H1 (cell line): ENCODE data around the gene INPP5F. TPM values are rescaled to one million over a fixed set of nuclear protein-coding genes. Genes with fewer than 3 reads are reported as not detected.

Experiments used
- CTCF ChIA-PET: fragments of 300-600 bp; sonication (Branson Sonifier 250); formaldehyde crosslinking; loops from one replicate; lab custom pipeline; 2021; ENCODE audit not compliant: partially characterized antibody; lab: Charles Lee
- POLR2A ChIA-PET: fragments of 300-600 bp; sonication (Branson Sonifier 250); formaldehyde crosslinking; loops from one replicate; lab custom pipeline; 2021; ENCODE audit warnings: inconsistent platforms; ENCODE audit not compliant: partially characterized antibody; lab: Charles Lee
- DNase-seq, 2 experiments: peaks; one replicate each; pipeline versions ENCODE4 v3.0.0 to v3.0.0-alpha.2; 2010 to 2022; ENCODE audit warnings: low spot score in 2 of 2, low read depth in 1 of 2, mixed read lengths in 1 of 2
- FAIRE-seq: peaks from 2 replicates; lab custom pipeline; 2011; peaks lifted over from hg19 to GRCh38; lab: Jason Lieb, UNC
- H2AFZ ChIP-seq: 2 replicates; pipeline ENCODE4 v1.8.1; 2012; ENCODE audit warnings: low read length, inconsistent platforms
- H2AK5ac ChIP-seq: 2 replicates; pipeline ENCODE4 v1.6.1; 2013; ENCODE audit warnings: low read depth, low read length
- H2BK120ac ChIP-seq: replicated peaks from 2 replicates; pipeline ENCODE3; 2013; ENCODE audit warnings: low read depth, low read length, inconsistent platforms
- H2BK12ac ChIP-seq: 2 replicates; pipeline ENCODE4 v1.6.1; 2013; ENCODE audit warnings: low read depth, low read length
- H2BK15ac ChIP-seq: 2 replicates; pipeline ENCODE4 v1.6.1; 2013; ENCODE audit warnings: low read length
- H2BK20ac ChIP-seq: 2 replicates; pipeline ENCODE4 v1.6.1; 2013; ENCODE audit warnings: low read length
- H2BK5ac ChIP-seq: 2 replicates; pipeline ENCODE4 v1.6.1; 2013; ENCODE audit warnings: low read depth, low read length
- H3K14ac ChIP-seq: 2 replicates; pipeline ENCODE4 v1.6.1; 2013; ENCODE audit warnings: inconsistent platforms; ENCODE audit not compliant: insufficient read length
- H3K18ac ChIP-seq: 2 replicates; pipeline ENCODE4 v1.6.1; 2013; ENCODE audit warnings: low read length; ENCODE audit errors: extremely low read depth
- H3K23ac ChIP-seq: 2 replicates; pipeline ENCODE4 v1.6.1; 2013; ENCODE audit warnings: inconsistent platforms; ENCODE audit not compliant: insufficient read length
- H3K23me2 ChIP-seq: 2 replicates; pipeline ENCODE4 v1.6.1; 2013; ENCODE audit warnings: low read depth, low read length
- H3K27ac ChIP-seq: 2 replicates; pipeline ENCODE4 v1.6.1; 2011; ENCODE audit warnings: low read depth, low read length, inconsistent platforms
- H3K27me3 ChIP-seq, 4 experiments: replicated peaks in 1 of 4; 1 replicate in 1 of 4; 2 replicates in 3 of 4; pipeline versions ENCODE4 v1.6.1 to v1.8.1; 2011 to 2013; ENCODE audit warnings: low read length in 3 of 4, mild to moderate bottlenecking in 3 of 4, inconsistent platforms in 2 of 4, mixed read lengths in 2 of 4, moderate library complexity in 1 of 4; ENCODE audit not compliant: control insufficient read depth in 3 of 4, insufficient read depth in 3 of 4; ENCODE audit errors: extremely low read depth in 1 of 4
- H3K36me3 ChIP-seq, 4 experiments: 2 replicates each; pipeline versions ENCODE4 v1.6.1 to v1.8.1; 2011 to 2013; ENCODE audit warnings: mild to moderate bottlenecking in 4 of 4, low read length in 3 of 4, moderate library complexity in 2 of 4, control low read depth in 1 of 4, inconsistent platforms in 1 of 4; ENCODE audit not compliant: insufficient read depth in 4 of 4, control insufficient read depth in 2 of 4
- H3K4ac ChIP-seq: replicated peaks from 2 replicates; pipeline ENCODE3; 2013; ENCODE audit warnings: low read length, low read depth, mixed read lengths, inconsistent platforms; ENCODE audit not compliant: insufficient read length
- H3K4me1 ChIP-seq, 4 experiments: replicated peaks in 1 of 4; 1 replicate in 1 of 4; 2 replicates in 3 of 4; pipeline versions ENCODE4 v1.6.1 to v1.8.1; 2011 to 2013; ENCODE audit warnings: low read length in 3 of 4, inconsistent platforms in 2 of 4, mixed read lengths in 1 of 4; ENCODE audit not compliant: insufficient read depth in 4 of 4, control insufficient read depth in 3 of 4
- H3K4me2 ChIP-seq, 2 experiments: 2 replicates each; pipeline versions ENCODE4 v1.6.1 to v1.8.1; 2011 to 2013; ENCODE audit warnings: low read depth in 2 of 2, low read length in 2 of 2, control low read depth in 1 of 2, inconsistent platforms in 1 of 2, mild to moderate bottlenecking in 1 of 2; ENCODE audit not compliant: insufficient read depth in 1 of 2
- H3K4me3 ChIP-seq, 4 experiments: fragments of 200-600, 300-600 bp in 1 of 4; sonication (generic), shearing (Covaris generic), sonication (Bioruptor Twin) in 1 of 4; 2 replicates each; pipeline versions ENCODE4 v1.5.1 to v1.8.1; 2011 to 2016; ENCODE audit warnings: low read length in 4 of 4, low read depth in 3 of 4, control low read depth in 2 of 4, inconsistent platforms in 2 of 4, mild to moderate bottlenecking in 2 of 4, mixed read lengths in 1 of 4, moderate library complexity in 1 of 4; ENCODE audit not compliant: insufficient read depth in 2 of 4; ENCODE audit errors: extremely low read depth in 1 of 4
- H3K56ac ChIP-seq: replicated peaks from 2 replicates; pipeline ENCODE3; 2013; ENCODE audit warnings: low read depth, mild to moderate bottlenecking, mixed read lengths, low read length, inconsistent platforms; ENCODE audit not compliant: insufficient read length
- H3K79me1 ChIP-seq: 2 replicates; pipeline ENCODE4 v1.6.1; 2013; ENCODE audit warnings: low read depth, low read length, control low read depth
- H3K79me2 ChIP-seq, 2 experiments: 2 replicates each; pipeline versions ENCODE4 v1.6.1 to v1.8.1; 2012 to 2013; ENCODE audit warnings: low read length in 2 of 2, mild to moderate bottlenecking in 2 of 2, inconsistent platforms in 1 of 2; ENCODE audit not compliant: insufficient read depth in 2 of 2, control insufficient read depth in 1 of 2
- H3K9ac ChIP-seq, 4 experiments: replicated peaks in 1 of 4; 1 replicate in 1 of 4; 2 replicates in 3 of 4; pipeline versions ENCODE4 v1.6.1 to v1.8.1; 2011 to 2013; ENCODE audit warnings: low read depth in 3 of 4, low read length in 3 of 4, control low read depth in 2 of 4, mild to moderate bottlenecking in 2 of 4, moderate library complexity in 2 of 4, inconsistent platforms in 1 of 4; ENCODE audit errors: extremely low read depth in 1 of 4
- H3K9me3 ChIP-seq, 2 experiments: 2 replicates each; pipeline versions ENCODE4 v1.6.1 to v1.8.1; 2012 to 2013; ENCODE audit warnings: mild to moderate bottlenecking in 2 of 2, moderate library complexity in 2 of 2, control low read depth in 1 of 2, inconsistent platforms in 1 of 2, low read depth in 1 of 2, low read length in 1 of 2, mixed read lengths in 1 of 2; ENCODE audit not compliant: insufficient read depth in 2 of 2
- H4K20me1 ChIP-seq, 2 experiments: replicated peaks in 1 of 2; 2 replicates each; pipeline versions ENCODE3 to v1.8.1; 2011 to 2013; ENCODE audit warnings: inconsistent platforms in 2 of 2, low read length in 2 of 2, mild to moderate bottlenecking in 1 of 2; ENCODE audit not compliant: insufficient read depth in 2 of 2, control insufficient read depth in 1 of 2
- H4K5ac ChIP-seq: 2 replicates; pipeline ENCODE4 v1.6.1; 2013; ENCODE audit warnings: low read length, low read depth, mixed read lengths, inconsistent platforms; ENCODE audit not compliant: insufficient read length
- H4K8ac ChIP-seq: 2 replicates; pipeline ENCODE4 v1.8.0; 2013; ENCODE audit warnings: mild to moderate bottlenecking, moderate library complexity, low read length, inconsistent platforms; ENCODE audit not compliant: insufficient read depth; ENCODE audit errors: extremely low read depth
- H4K91ac ChIP-seq: replicated peaks from 2 replicates; pipeline ENCODE3; 2013; ENCODE audit warnings: low read length, mixed read lengths, inconsistent platforms; ENCODE audit not compliant: insufficient read length
- HDAC2 ChIP-seq, 2 experiments: fragments of 300-600 bp in 1 of 2; sonication (generic) in 1 of 2; IDR thresholded peaks; 2 replicates each; pipeline ENCODE4 v1.6.1; 2011 to 2012; ENCODE audit warnings: low read depth in 2 of 2, low read length in 2 of 2, mild to moderate bottlenecking in 2 of 2, moderate library complexity in 2 of 2, borderline replicate concordance in 1 of 2, inconsistent platforms in 1 of 2
- KDM4A ChIP-seq: IDR thresholded peaks from one replicate; pipeline ENCODE4 v1.7.1; 2012; ENCODE audit warnings: low read depth, mild to moderate bottlenecking, moderate library complexity, low read length, inconsistent platforms; ENCODE audit not compliant: severe bottlenecking
- KDM5A ChIP-seq: fragments of 200-600 bp; IDR thresholded peaks from 2 replicates; pipeline ENCODE4 v1.7.1; 2012; ENCODE audit warnings: mild to moderate bottlenecking, low read length, inconsistent platforms, mixed read lengths
- MAX ChIP-seq: IDR thresholded peaks from 2 replicates; pipeline ENCODE4 v1.6.1; 2012; ENCODE audit warnings: inconsistent platforms
- NANOG ChIP-seq: IDR thresholded peaks from 2 replicates; pipeline ENCODE4 v1.6.1; 2011; ENCODE audit warnings: low read length, low read depth, mild to moderate bottlenecking, inconsistent platforms; ENCODE audit not compliant: insufficient read depth, poor library complexity, severe bottlenecking
- SP4 ChIP-seq: IDR thresholded peaks from 2 replicates; pipeline ENCODE4 v1.6.1; 2012; ENCODE audit warnings: low read length, inconsistent platforms
- SUZ12 ChIP-seq: fragments of 200-600 bp; sonication (generic); IDR thresholded peaks from 2 replicates; pipeline ENCODE4 v1.6.1; 2012; ENCODE audit warnings: mild to moderate bottlenecking, inconsistent platforms, low read length, moderate library complexity, mixed read lengths
- TAF1 ChIP-seq: IDR thresholded peaks from 2 replicates; pipeline ENCODE4 v1.6.1; 2011; ENCODE audit warnings: mild to moderate bottlenecking, low read depth, low read length
- WGBS, 2 experiments: shearing (Covaris generic) in 1 of 2; methylation state at CpG; one replicate each; pipeline versions ENCODE4 v1.1.6 to v1.1.7; 2013 to 2015; ENCODE audit warnings: low lambda C conversion rate in 2 of 2, mixed read lengths in 2 of 2, inconsistent platforms in 1 of 2, low coverage in 1 of 2, missing lambda C conversion rate in 1 of 2; ENCODE audit not compliant: insufficient replicate concordance in 2 of 2, insufficient coverage in 1 of 2, insufficient read length in 1 of 2; ENCODE audit errors: extremely low coverage in 1 of 2, missing lambda C conversion rate in 1 of 2; 5-methylcytosine and 5-hydroxymethylcytosine counted together
- polyA plus RNA-seq, 7 experiments: library from polyadenylated mRNA; depleted of rRNA in 3 of 7; stranded (reverse) in 5 of 7; unstranded in 2 of 7; fragments of >200 nt in 5 of 7; fragments of 200-250 nt in 2 of 7; gene quantifications; 1 replicate in 5 of 7; 2 replicates in 1 of 7; 4 replicates in 1 of 7; pipeline versions ENCODE4 v1.2.1 to v1.2.3, GENCODE V29; 2011 to 2013; ENCODE audit warnings: missing spikeins in 2 of 7, mixed read lengths in 2 of 7
- total RNA-seq: library from RNA; stranded (reverse); fragmentation: NEBNext Ultra II Directional; extraction: Animal tissue kit (Norgen Biotek cat#: 25700); gene quantifications from 2 replicates; pipeline ENCODE4 v1.2.1, GENCODE V29; 2021

Gene INPP5F
- total and polyA plus RNA-seq, 2 of the 8 experiments (the other 6 are each of a cell fraction or from before 2014, with no cell fraction given): 50.1 to 101 TPM

GRCh38 chr10:119867317-119867716, 141.5 kb downstream of the INPP5F start:
- Histone ChIP-seq H3K14ac (no peak overlapping the region), H4K91ac (no peak overlapping the region), H3K56ac (no peak overlapping the region), H2BK15ac (no peak overlapping the region), H3K4ac (no peak overlapping the region), H3K23ac (no peak overlapping the region), H2BK5ac (no peak overlapping the region), H3K9ac (no peak overlapping the region), H4K5ac (no peak overlapping the region), H2BK120ac (no peak overlapping the region), H3K4me1 (no peaks in the 10 kb centered on the region; a peak in 1 of 7 replicates), H3K79me2 (peaks cover 48 to 98% of the 10 kb centered on the region in 2 experiments), H3K9me3 (no peaks in the 10 kb centered on the region), H3K4me2 (no peak overlapping the region), H3K27me3 (no peaks in the 10 kb centered on the region), H3K36me3 (no peaks in the 10 kb centered on the region; a peak in 2 of 8 replicates), H2BK12ac (no peak overlapping the region), H3K79me1 (peaks cover 9% of the 10 kb centered on the region; the same call in 1 of the 2 replicates), H2AFZ (no peak overlapping the region), H3K18ac (no peak overlapping the region), H4K20me1 (peaks cover 15 to 17% of the 10 kb centered on the region in 2 experiments), H4K8ac (no peak overlapping the region), H3K27ac (no peak overlapping the region), H3K4me3 (no peak overlapping the region), H2AK5ac (no peak overlapping the region), H3K23me2 (peaks cover 3% of the 10 kb centered on the region), H2BK20ac (no peak overlapping the region)
- POLR2A ChIA-PET: interaction anchor here (0.5 to 1.0 kb wide), 2 partner anchors 16 to 180 kb away, joined by 3 read pairs; no protein-coding TSS in a partner anchor
- CTCF ChIA-PET: interaction anchor here (0.6 to 1.4 kb wide), 5 partner anchors 8 to 1075 kb away, joined by 3 to 5 read pairs (median 3); no protein-coding TSS in a partner anchor
- TF ChIP-seq NANOG (no peak), KDM5A (no peak), TAF1 (no peak), KDM4A (no peak), HDAC2 (IDR thresholded peaks at IDR 0.05; ENCODE audit: borderline replicate concordance in 1 of 2, low read depth in 2 of 2, low read length in 2 of 2) (no peak), SP4 (no peak), MAX (no peak), SUZ12 (no peak)
- WGBS, 2 experiments: 96% methylated on average over 7 of the region's 7 CpGs; no CpG with 5 or more reads in 1 of the 2 experiments
- no peak for FAIRE-seq
- no peak for DNase-seq
